Midbrain (tissue), 1 donor: ENCODE data around the gene GIMAP2.
"Not testable (repeated sequence)": the region's sequence is repeated elsewhere in the genome, so short reads cannot be mapped to it uniquely, and the experiment has no call there.

ENCODE experiments used
- DNase-seq: peaks from one replicate; lab custom pipeline; 2025; lab: John Stamatoyannopoulos, UW

GIMAP2 gene

GRCh38 chr7:150676854-150677253, 8.7 kb upstream of the GIMAP2 start:
- not testable (repeated sequence) for DNase-seq

DNA sequence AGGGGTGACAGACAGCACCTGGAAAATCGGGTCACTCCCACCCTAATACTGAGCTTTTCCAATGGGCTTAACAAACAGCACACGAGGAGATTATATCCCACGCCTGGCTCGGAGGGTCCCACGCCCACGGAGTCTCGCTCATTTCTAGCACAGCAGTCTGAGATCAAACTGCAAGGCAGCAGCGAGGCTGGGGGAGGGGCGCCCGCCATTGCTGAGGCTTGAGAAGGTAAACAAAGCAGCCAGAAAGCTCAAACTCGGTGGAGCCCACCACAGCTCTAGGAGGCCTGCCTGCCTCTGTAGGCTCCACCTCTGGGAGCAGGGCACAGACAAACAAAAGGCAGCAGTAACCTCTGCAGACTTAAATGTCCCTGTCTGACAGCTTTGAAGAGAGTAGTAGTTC, 6.9 kb upstream of the GIMAP2 start:
- DNase-seq, result not testable (repeated sequence)

- DNase-seq, result not testable (repeated sequence)
Measured at GRCh38 chr7:150680364-150680763, 5.1 kb upstream of the GIMAP2 start.

- DNase-seq, result no peak
Measured at GRCh38 chr7:150686030-150686631, 625 bp downstream of the GIMAP2 start.

DNA sequence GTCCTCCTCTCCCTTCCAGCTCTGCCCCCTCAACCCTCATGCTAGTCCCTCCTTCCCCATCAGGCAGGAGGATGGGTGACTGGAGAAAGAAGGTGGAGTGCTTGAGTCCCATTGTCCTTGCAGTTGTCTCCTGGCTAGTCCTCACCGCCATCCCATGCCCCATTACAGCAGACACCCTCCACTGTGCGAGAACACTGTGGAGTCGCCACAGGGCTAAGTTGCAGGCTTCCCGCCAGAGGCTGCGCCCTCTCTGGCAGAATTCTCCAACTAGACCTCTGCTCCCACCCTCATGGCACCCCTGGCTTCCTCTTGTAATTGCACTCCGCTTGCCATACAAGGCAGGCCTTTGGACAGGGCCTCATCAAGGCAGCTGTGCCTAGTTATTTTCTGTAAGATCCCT, 3.1 kb downstream of the GIMAP2 start:
- DNase-seq, result no peak

DNA sequence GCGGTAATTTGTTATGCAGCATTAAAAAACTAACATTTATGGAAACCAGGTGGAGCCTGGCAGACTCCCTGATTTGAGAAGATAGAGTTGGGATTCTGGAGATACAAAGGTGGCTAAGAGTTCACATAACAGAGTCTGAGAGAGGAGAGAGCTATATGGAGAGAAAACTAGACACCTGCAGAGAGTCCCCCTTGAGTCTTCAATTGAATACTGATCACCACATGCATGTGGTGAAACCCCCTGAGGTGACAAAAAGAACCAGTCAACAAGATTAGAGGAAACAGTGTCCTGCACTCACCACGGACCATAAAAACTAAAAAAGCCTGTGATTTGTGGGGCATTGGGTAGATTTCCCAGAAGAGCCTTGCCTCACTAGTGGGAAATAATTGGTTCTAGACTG, 10.1 kb downstream of the GIMAP2 start:
- DNase-seq, result no peak

GRCh38 chr7:150703209-150703608, 17.7 kb downstream of the GIMAP2 start:
- DNase-seq, result no peak

DNA sequence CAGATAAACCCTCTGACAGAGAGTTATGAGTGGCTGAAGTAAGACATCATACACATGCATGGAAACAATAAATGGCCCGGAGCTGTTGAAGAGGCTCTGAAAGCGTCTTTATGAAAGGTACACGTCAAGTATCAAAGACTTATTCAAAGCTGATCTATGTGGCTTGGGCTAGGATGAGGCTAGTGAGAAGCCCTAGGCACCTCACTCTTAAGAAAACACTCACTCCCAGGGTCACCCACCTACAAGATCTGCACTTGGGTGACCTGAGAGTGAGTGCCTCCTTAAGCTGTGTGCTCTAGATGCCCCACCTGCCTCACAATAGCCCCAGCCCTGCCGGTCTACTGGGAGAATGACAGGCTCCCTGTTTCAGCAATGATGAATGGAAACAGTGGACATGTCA, 29.8 kb downstream of the GIMAP2 start:
- DNase-seq, result no peak

DNA sequence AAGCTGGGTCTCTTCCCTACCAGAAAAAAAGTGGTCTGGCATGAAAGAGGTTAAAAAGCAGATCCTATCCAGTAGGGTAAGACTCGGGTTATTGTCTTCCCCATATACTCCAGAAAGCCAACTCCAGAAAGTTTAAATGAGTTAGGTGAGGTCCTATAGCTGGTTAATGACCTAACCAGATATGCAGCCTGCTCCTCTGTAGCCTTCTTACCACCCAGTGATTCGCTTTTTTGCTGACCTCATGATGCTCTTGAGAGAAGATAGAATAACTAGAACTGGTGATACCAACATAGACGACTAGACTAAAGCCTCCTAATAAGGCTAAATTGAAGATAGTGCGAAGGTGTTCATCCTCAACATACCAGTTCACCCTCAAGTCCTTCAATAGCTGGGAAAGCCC, 30.2 kb downstream of the GIMAP2 start:
- DNase-seq, result no peak

GRCh38 chr7:150716368-150716767, 30.9 kb downstream of the GIMAP2 start, which contains the start of gene GIMAP1:
Gene GIMAP1, plus strand, starts transcription at chr7:150716613. Its CDS starts 2,435 bp downstream, at chr7:150719048.
- DNase-seq, result no peak

DNA sequence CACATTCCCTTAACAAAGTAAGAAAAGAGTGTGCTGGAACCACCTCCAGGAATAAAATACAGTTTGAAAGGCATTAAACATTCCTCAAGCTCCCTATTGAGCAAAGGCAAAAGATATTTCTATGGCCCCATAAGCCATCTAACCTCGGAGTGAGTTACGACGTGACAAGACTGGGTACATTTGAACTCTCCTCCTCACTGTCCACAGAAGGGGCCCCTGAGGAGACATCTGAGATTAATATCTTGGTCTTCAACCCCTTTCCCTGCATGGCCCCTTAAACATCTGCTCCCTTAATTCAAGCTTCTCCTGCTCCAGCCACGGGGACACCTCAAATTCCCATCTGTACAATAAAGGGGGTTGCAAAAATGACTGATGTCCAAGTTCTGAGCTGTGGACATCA, 31.4 kb downstream of the GIMAP2 start:
- no peak for DNase-seq

DNA sequence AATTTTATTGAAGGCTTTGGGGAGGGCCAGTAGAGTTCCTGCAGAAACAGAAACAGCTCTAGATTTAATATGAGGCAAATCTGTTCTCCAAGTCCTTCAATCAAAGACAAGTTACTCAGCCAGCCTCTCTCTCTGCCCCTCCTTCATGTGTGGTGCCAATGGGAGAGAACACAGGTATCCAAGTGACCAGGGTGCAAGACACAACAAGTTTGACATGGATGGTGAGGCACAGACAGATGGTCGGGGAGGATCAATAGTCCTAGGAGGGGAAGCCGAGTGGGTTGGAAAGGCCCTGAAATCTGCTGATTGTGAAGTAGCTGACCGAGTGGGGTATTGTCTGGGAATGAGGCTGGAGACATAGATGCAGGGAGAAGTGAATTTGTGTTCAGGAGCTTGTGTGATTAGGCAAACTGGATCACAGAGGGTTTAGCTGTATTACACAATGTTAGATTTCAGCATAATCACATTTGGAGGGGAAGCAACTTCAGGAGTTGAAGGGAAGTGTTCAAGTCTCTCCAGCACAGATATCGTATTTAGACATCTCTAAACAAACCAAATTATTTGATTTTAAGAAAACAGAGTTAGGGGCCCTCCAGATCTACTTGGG, 32.4 kb downstream of the GIMAP2 start:
- no peak for DNase-seq

GRCh38 chr7:150719436-150719835, 33.9 kb downstream of the GIMAP2 start:
- DNase-seq, result no peak

DNA sequence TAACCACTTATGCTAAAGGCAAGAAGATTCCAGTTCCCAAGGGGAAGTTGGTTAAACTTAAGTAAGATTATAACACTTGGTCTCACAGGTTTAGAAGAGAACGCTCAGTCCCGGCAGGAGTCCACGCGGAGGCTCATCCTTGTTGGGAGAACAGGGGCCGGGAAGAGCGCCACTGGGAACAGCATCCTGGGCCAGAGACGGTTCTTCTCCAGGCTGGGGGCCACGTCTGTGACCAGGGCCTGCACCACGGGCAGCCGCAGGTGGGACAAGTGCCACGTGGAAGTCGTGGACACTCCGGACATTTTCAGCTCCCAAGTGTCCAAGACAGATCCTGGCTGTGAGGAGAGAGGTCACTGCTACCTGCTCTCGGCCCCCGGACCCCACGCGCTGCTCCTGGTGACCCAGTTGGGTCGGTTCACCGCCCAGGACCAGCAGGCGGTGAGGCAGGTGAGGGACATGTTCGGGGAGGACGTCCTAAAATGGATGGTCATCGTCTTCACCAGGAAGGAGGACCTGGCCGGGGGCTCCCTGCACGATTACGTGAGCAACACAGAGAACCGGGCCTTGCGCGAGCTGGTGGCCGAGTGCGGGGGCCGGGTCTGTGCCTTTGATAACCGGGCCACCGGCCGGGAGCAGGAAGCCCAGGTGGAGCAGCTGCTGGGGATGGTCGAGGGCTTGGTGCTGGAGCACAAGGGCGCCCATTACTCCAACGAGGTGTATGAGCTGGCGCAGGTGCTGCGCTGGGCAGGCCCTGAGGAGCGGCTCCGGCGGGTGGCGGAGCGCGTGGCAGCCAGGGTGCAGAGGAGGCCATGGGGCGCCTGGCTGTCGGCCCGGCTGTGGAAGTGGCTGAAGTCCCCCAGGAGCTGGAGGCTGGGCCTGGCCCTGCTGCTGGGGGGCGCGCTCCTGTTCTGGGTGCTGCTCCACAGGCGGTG, 34.7 kb downstream of the GIMAP2 start:
- DNase-seq, result no peak

GRCh38 chr7:150721970-150722373, 36.5 kb downstream of the GIMAP2 start:
- DNase-seq, result no peak

- DNase-seq, result no peak
Measured at GRCh38 chr7:150722431-150722931, 37.0 kb downstream of the GIMAP2 start.

DNA sequence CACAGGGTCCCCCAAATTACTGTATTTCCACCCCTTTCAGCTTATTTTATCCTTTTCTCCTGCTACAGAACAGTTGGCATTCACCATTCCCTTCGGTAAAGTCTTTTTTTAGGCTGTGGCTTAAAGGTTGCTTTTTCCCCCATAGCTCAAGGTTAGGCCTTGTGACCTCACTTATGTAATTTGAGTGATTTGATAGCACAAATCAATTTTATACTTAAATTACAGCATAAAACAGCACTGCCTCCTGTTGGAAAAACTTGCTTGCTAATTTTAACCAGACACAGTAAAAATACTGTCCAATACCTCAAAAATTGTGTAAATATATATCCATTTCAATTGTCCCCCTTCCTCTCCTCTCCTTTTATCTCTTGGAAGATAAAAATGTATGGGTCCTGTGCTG, 38.0 kb downstream of the GIMAP2 start:
- no peak for DNase-seq

- no peak for DNase-seq
Measured at GRCh38 chr7:150727381-150727780, 41.9 kb downstream of the GIMAP2 start.

DNA sequence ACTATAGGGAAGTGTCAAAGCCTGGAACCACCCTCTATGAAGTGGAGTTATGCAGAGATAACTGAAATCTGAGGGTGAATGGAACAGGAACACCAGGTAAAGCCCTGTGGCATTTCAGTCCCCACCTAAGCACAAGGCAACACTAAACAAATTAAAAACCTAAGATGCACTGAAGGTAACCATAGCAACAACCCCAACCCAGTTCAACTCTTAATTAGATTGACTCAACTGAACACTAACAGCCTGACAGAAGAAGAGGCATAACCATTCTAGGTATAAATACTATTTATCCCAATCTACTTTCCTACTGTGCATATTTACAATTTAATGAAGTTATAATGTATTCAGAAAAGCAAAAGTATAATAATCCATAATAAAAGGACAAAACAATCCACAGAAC, 42.5 kb downstream of the GIMAP2 start:
- no peak for DNase-seq

GRCh38 chr7:150728609-150729008, 43.1 kb downstream of the GIMAP2 start:
- no peak for DNase-seq

- no peak for DNase-seq
Measured at GRCh38 chr7:150731916-150732315, 46.4 kb downstream of the GIMAP2 start.

GRCh38 chr7:150732786-150733481, 47.4 kb downstream of the GIMAP2 start:
- no peak for DNase-seq
